Ishikawa (cell line): ENCODE measurements around the gene CLN5.

Source experiments
- TAF1 ChIP-seq: IDR thresholded peaks from 2 replicates; pipeline ENCODE4 v1.6.1; 2012; ENCODE audit warnings: low read depth, mild to moderate bottlenecking
- TCF12 ChIP-seq: IDR thresholded peaks from 2 replicates; pipeline ENCODE4 v1.6.1; 2012; ENCODE audit warnings: low read depth
- YY1 ChIP-seq: IDR thresholded peaks from 2 replicates; pipeline ENCODE4 v1.6.1; 2012; ENCODE audit warnings: low read depth

DNA sequence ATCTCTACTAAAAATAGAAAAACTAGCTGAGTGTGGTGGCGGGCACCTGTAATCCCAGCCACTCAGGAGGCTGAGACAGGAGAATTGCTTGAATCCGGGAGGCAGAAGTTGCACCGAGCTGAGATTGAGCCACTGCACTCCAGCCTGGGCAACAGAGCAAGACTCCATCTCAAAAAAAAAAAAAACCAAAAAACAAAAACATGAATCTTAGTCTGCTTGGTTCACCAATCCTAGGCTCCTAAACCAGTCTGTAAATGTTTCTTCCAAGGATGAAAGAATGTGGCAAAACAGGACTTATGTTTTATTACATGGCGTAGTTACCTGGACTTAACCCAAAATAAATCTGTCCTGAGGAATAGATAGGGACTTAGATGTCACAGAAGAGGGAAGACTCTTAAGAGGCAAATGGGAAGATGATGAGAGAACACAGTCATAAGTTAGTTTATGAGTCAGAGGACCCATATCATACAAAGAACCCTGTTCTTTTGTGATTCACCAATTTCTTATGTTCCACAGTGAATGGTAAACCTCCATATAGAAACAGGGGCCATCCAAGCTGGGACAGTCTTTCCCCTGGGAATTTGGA is 41.9 kb downstream of the CLN5 start:
- TF ChIP-seq TCF12 (no peak), YY1 (no peak), TAF1 (no peak)
